GM21360 (cell line): ENCODE results near the gene MREG.

ENCODE experiments used
- ATAC-seq: cut with Tn5 transposase; IDR thresholded peaks from one replicate; pipeline ENCODE4 v1.9.1; 2021; ENCODE audit warnings: mild to moderate bottlenecking, moderate library complexity; ENCODE audit not compliant: unreplicated experiment

Gene MREG, protein sequence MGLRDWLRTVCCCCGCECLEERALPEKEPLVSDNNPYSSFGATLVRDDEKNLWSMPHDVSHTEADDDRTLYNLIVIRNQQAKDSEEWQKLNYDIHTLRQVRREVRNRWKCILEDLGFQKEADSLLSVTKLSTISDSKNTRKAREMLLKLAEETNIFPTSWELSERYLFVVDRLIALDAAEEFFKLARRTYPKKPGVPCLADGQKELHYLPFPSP

GRCh38 chr2:216013080-216013909 is at the start of gene MREG:
TSS of gene MREG (minus strand) at chr2:216013551. CDS start at chr2:216013327, 224 bp downstream.
- ATAC-seq: peak; percentile 41

DNA sequence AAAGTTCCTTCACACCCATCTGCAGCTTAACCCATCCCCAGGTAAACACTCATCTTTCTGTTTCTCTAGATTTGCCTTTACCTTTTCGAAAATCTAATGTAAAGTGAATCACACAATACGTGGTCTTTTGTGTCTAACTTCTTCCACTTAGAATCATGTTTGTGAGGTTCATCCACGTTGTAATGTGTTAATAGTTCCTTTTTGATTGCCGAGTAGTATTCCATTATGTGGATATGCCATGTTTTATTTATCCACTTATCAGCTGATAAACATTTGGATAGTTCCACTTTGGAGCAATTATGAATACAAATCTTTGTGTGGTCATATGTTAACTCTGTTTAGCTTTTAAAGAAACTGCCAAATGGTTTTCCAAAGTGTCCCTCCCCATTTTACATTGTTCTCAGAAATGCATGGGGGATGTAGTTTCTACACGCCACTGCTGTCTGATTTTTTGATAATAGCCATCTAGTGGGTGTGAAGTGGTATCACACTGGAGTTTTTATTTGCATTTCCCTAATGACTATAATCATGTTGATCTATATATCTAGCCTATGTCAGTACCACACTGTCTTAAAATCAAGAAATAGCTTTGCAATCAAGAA is 46.0 kb upstream of the MREG start:
- ATAC-seq: no peak

- peak; percentile 69 for ATAC-seq
Measured at GRCh38 chr2:216057688-216058193, 44.4 kb upstream of the MREG start.

DNA sequence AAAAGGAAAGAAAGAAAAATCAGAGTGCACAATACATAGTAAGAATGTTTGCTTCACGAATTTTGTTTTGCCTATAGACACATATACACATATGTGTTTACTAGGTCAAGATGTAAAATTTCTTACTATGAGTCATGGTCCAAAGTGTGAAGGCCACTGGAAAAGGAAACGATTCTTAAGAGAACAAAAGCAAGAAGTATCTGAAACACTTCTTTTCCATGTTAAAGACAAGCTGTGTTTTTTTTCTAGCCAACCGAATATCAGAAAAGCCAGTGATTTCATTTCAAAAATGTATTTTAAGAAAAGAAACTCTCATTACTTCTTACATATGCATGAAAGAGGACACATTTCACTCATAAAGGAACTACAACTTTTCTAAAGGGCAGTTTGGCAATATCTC is 43.4 kb upstream of the MREG start:
- ATAC-seq: peak; percentile 47

- no peak for ATAC-seq
Measured at GRCh38 chr2:216055680-216056079, 42.3 kb upstream of the MREG start.

DNA sequence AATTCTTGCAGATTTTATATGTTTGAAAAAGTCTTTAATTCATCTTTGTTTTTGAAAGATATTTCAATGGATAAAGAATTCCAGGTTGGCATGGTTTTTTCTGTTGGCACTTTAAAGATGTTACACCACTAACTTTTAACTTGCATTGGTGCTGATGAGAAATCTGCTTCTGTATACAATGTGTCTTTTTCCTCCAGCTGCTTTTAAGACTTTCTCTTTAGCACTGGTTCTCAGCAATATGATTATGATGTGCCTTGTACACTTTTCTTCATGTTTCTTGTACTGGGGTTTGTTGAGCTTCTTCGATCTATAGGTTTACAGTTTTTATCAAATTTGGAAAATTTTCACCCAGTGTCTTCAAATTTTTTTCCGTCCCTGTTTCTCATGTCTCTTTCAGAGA is 39.1 kb upstream of the MREG start:
- ATAC-seq: no peak

DNA sequence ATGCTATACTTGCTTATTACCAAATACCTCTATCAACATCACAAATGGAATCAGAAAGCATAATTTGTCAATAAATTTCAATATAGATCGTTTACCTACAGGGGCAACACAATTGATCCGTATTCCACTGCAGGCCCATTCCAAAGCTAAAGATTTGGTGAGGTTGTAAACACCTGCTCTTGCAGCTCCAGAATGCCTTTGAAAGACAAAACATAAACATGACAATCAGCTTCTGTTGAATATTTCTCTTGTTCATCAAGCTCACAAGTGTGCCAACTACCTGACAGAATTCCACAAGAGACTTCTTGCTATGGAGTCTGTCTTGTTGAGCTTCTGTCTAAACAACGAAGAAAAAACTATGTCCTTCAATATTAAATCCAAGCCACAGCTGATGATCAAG is 38.0 kb upstream of the MREG start:
- no peak for ATAC-seq

GRCh38 chr2:216049452-216049851 is 36.1 kb upstream of the MREG start:
- ATAC-seq: no peak

DNA sequence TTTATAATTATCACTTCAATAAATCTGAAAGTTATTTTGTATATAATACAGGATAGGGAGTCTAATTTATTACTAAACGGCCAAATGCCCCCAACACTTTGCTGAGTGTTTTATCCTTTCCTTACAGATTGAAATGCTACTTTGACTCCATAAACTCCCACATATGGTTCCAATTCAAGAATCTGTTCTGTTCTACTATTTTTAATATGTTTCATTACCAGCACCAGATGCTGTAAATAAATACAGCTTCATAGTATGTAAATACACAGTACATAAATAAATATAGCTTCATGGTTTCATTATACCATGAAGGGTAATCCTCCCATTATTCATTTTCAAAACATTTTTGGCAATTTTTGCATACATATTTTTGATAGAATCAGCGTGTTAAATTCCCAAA is 34.0 kb upstream of the MREG start:
- no peak for ATAC-seq

DNA sequence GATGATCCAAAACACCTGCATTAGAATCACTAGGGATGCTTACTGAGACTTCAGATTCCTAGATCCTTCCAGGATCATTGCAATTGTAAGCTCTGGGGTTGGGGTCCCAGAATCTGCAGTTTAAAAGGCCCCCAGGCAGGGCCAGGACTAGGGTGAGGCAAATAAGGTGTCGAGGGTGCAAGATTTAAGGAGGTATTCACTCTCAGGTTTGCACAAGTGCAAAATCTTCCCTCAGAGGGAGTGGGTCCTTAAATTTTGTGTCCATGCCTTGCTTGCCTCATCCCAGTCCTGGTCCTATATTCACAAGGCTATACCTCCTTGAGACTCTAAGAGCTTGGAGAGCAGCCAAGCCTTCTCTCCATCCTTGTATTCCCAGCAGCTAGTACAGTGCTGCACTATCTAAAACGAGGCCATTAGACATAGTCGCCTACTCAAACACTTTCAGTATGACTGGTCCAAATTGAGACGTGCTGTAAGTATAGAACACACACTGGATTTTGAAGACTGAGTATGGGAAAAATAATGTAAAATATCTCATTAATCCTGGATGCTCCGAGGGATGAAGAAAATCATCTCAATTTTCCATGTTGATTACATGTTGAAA is 31.6 kb upstream of the MREG start:
- peak; percentile 98 for ATAC-seq

- ATAC-seq: no peak
Measured at GRCh38 chr2:216043949-216044348, 30.6 kb upstream of the MREG start.

- no peak for ATAC-seq
Measured at GRCh38 chr2:216041438-216041837, 28.1 kb upstream of the MREG start.

- ATAC-seq: no peak
Measured at GRCh38 chr2:216039918-216040317, 26.6 kb upstream of the MREG start.

DNA sequence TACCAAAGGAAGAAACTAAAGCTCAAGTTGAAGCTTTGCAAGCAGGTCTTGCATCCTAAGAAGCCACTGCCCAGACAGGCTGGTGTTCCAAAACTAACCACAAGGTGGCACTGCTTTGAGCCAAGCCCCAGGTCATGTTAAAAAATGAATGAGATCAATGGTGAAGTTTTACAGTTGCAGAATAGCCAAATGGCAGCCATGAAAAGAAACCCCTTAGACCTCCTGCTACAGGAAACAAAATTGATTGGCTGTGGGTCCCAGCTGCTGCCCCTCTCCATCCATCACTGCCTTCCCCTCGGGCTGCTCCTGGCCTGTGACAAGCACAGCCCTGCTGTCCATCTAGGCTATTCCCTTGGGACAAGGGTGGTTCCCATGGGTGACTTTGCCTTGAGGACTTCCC is 20.7 kb upstream of the MREG start:
- ATAC-seq: peak; percentile 37

DNA sequence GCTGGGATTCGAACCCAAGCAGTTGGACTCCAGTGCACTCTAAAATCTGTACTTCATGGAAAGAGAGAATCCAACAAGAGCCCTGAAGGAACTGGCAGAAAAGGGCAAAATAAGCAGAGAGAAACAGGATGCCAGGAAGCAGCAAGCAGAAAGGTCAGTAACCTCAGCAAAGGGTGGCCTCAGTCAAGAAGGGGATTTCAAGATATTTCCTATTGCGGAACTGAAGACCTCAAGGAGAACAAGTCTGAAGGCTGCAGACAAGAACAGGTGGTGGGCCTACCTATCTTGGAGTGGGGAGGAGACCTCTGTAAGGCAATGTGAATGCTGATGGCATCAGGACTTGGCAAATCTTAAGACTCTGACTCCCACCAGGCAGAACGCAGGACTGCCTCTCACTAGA is 20.1 kb upstream of the MREG start:
- ATAC-seq: no peak

GRCh38 chr2:216031960-216032689 is 18.8 kb upstream of the MREG start:
- ATAC-seq: peak; percentile 85

GRCh38 chr2:216030216-216030615 is 16.9 kb upstream of the MREG start:
- no peak for ATAC-seq

- ATAC-seq: no peak
Measured at GRCh38 chr2:216029416-216030129, 16.2 kb upstream of the MREG start.

DNA sequence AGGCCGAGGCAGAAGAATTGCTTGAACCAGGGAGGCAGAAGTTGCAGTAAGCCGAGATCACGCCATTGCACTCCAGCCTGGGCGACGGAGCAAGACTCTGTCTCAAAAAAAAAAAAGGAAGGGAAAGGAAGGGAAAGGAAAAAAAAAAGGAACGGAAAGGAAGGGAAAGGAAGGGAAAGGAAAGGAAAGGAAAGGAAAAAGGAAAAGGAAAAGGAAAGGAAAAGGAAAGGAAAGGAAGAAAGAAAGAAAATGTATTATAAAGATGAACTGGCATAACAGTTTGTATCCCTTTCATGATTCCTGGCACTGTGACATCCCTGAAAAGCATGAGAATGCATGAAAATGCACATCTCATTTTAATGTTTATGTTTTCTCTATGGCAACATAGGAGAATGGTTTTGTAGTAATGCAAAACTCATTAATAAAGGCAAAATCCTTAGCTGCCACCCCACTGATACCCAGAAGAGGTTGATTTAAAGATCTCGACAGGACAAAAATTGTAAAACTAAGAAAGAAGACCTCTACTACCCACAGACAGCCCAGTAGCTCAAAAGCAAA is 11.5 kb upstream of the MREG start:
- no peak for ATAC-seq
